ENCODE measurements around the gene PRDM5.

DNA sequence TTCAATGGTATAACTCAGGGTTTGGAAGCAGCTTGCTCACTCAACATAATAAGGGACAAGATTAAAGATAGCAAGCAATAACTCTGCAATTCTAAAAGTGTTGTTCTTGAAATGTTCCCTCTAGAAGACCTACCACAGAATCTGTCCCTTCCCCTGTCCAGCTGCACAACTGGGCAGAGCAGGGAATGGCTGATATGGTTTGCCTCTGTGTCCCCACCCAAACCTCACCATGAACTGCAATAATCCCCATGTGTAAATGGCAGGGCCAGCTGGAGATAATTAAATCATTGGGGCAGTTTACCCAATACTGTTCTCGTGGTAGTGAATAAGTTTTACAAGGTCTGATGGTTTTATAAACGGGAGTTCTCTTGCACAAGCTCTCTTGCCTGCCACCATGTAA, 19.1 kb downstream of the PRDM5 start:
- no peak for TF ChIP-seq POLR2A (IDR thresholded peaks at IDR 0.05)
- TF ChIP-seq, protein P1, sequence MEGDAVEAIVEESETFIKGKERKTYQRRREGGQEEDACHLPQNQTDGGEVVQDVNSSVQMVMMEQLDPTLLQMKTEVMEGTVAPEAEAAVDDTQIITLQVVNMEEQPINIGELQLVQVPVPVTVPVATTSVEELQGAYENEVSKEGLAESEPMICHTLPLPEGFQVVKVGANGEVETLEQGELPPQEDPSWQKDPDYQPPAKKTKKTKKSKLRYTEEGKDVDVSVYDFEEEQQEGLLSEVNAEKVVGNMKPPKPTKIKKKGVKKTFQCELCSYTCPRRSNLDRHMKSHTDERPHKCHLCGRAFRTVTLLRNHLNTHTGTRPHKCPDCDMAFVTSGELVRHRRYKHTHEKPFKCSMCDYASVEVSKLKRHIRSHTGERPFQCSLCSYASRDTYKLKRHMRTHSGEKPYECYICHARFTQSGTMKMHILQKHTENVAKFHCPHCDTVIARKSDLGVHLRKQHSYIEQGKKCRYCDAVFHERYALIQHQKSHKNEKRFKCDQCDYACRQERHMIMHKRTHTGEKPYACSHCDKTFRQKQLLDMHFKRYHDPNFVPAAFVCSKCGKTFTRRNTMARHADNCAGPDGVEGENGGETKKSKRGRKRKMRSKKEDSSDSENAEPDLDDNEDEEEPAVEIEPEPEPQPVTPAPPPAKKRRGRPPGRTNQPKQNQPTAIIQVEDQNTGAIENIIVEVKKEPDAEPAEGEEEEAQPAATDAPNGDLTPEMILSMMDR (IDR thresholded peaks at IDR 0.05) = no peak
